ENCODE measurements around the gene ZNF57. TPM values are rescaled to one million over a fixed set of nuclear protein-coding genes. Genes with fewer than 3 reads are reported as not detected.
"Not testable (repeated sequence)": the region's sequence is repeated elsewhere in the genome, so short reads cannot be mapped to it uniquely, and the experiment has no call there.

The ZNF57 gene
- total RNA-seq (2014; rRNA removed; shearing (Covaris generic)), result 4.9 and 5.0 TPM in 2 replicates

DNA sequence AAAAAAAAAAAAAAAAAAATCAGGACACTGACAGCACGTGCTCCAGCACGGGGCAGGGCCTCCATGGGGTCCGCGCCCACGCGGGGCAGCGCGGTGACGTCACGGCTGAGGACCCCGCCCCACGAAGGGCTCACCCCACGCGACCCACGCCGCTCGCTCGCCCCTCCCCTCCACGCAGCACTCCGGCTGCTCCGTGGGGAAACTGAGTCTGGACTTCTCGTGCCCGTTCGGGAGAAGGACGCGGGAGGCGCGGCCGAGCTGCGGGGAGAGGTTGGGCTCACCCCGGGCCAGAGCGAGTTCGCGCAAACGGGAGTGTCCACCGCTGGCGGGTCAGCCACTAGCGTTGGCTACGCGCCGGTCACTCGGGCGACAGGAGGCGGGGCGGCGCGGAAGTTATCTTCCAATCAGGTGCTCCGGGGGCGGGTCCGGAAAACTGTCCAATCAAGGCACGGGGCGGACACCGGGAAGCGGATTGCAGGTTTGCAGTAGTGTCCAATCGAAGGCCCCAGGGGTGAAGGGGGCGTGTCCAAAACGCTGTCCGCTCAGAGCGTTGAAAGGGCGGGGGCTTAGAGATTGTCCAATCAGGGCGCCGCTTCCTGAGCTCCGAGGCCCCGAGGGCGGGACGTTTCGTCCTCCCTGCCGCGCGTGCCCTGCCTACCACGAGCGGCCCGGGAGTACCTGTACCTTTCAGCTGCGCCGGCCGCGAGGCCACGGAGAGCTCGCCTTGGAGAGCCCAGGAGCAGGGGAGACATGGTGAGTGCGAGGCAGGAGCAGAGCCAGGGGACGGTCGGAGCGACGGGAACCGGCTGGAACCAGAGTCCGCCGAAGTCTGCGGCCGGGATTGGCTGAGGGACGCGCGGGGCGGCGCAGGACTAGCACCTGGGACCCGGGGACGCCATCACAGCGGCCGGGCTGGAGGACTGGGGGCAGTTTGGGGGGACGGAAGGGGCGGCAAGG is at the start of gene ZNF57:
ZNF57 (plus strand) TSS at position 633 of the 957 bp plus-strand sequence; CDS start at position 751, 118 bp downstream.
- DNase-seq (ENCODE audit: low read depth), result peak; percentile 99

GRCh38 chr19:2852598-2852997 is 48.1 kb upstream of the ZNF57 start:
- DNase-seq (ENCODE audit: low read depth), result no peak

DNA sequence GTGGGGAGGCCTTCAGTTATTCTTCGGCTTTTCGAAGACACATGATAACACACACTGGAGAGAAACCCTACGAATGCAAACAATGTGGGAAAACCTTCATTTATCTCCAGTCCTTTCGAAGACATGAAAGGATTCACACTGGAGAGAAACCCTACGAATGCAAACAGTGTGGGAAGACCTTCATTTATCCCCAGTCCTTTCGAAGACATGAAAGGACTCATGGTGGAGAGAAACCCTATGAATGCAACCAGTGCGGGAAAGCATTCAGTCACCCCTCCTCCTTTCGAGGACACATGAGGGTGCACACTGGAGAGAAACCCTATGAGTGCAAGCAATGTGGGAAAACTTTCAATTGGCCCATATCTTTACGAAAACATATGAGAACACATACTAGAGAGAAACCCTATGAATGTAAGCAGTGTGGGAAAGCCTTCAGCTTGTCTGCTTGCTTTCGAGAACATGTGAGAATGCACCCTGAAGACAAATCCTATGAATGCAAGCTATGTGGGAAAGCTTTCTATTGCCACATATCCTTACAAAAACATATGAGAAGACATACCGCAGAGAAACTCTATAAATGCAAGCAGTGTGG is 47.6 kb upstream of the ZNF57 start:
- no peak for DNase-seq (ENCODE audit: low read depth)

DNA sequence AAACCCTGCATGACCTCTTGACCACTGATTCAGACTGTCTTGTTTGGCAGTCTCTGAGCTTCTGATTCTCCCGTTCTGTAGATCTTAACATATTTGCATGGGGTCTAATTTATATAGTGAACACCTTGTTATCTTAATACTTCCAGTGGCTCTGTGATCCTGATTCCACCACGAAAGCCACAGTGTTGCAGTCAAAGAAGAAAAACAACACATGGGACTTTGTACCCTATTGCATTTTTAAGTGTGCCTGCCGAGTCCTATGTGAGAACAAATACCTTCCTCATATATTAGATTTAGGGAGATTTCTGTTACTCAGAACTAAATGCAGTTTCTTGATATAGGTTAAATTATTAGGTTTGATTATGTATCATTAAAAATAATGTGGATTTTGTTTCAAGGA is 45.9 kb upstream of the ZNF57 start:
- DNase-seq (ENCODE audit: low read depth), result no peak

- DNase-seq (ENCODE audit: low read depth), result no peak
Measured at GRCh38 chr19:2856457-2857050, 44.2 kb upstream of the ZNF57 start.

DNA sequence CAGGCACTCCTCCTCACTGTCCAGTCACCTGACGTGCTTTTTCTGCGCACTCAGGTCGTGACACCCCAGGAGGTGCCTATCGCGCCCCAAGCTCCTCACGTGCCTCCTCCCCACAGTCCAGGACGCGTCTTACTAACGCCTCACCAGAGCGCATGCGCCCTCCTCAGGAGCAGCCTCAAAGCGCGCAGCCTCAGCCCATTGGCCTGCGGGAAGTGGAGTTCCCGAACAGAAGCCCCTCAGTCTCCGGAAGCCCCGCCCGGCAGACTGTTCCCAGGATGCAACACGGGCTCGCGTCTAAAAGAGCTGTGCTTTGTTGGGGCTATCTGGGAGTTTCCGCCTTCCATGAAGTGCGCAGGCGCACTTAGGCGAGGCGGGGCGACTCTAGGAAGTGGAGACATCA is 41.9 kb upstream of the ZNF57 start:
- no peak for DNase-seq (ENCODE audit: low read depth)

- peak; percentile 62 for DNase-seq (ENCODE audit: low read depth)
Measured at GRCh38 chr19:2863816-2864215, 36.9 kb upstream of the ZNF57 start.

- no peak for DNase-seq (ENCODE audit: low read depth)
Measured at GRCh38 chr19:2865334-2866100, 35.2 kb upstream of the ZNF57 start.

DNA sequence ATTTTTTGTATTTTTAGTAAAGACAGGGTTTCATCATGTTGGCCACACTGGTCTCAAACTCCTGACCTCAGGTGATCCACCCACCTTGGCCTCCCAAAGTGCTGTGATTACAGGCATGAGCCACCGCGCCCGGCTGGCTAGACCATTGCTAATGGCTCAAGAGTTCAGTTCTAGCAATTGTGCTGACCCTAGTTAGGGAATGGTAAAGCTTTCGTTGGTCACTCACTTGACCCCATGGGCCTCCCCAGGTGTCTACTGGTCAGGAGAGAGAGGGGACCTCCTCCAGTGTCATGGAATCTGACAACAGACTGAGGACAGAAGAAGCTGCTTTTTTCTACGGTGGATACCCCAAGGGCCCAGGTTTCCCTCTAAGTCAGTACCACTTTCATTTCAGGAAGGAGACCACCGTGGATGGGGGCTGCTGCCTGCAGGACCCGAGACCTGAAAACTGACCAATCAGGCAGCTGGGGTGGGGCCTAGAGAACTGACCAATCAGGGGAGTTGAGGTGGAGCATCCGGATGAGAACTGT is 34.2 kb upstream of the ZNF57 start:
- no peak for DNase-seq (ENCODE audit: low read depth)

- DNase-seq (ENCODE audit: low read depth), result peak; percentile 96
Measured at GRCh38 chr19:2867025-2867991, 33.4 kb upstream of the ZNF57 start, which contains the start of gene ZNF556. TSS of gene ZNF556 (plus strand) at chr19:2867335. CDS start at chr19:2867422, 87 bp downstream.

DNA sequence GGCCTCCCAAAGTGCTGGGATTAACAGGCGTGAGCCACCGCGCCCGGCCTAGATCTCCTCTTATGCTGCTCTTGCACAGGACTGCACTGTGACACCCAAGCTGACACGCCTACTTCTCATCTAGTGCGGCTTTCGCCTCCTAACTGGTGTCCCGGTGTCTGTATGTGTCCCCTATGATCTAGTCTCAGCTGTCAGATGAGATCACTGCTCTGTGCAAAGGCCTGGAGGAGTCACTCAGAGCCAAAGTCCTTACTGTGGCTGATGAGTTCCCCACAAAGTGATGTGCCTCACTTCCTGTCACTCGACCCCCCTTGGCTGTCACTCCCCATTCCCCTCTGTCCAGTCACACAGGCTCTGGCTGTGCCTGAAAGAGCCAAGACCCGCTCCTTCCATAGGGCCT is 31.1 kb upstream of the ZNF57 start:
- peak; percentile 24 for DNase-seq (ENCODE audit: low read depth)

DNA sequence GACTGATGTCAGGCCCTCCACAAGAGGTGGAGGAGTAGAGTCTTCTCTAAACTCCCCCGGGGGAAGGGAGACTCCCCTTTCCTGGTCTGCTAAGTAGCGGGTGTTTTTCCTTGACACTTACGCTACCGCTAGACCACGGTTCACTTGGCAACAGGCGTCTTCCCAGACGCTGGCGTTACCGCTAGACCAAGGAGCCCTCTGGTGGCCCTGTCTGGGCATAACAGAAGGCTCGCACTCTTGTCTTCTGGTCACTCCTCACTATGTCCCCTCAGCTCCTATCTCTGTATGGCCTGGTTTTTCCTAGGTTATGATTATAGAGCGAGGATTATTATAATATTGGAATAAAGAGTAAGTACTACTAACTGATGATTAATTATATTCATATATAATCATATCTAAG is 28.6 kb upstream of the ZNF57 start:
- peak; percentile 49 for DNase-seq (ENCODE audit: low read depth)

- DNase-seq (ENCODE audit: low read depth), result no peak
Measured at GRCh38 chr19:2877398-2878331, 23.1 kb upstream of the ZNF57 start.

GRCh38 chr19:2883686-2884439 is 16.9 kb upstream of the ZNF57 start:
- peak; percentile 29 for DNase-seq (ENCODE audit: low read depth)

GRCh38 chr19:2885736-2886135 is 15.0 kb upstream of the ZNF57 start:
- DNase-seq (ENCODE audit: low read depth), result no peak

- DNase-seq (ENCODE audit: low read depth), result peak; percentile 77
Measured at GRCh38 chr19:2887391-2887914, 13.3 kb upstream of the ZNF57 start.

- DNase-seq (ENCODE audit: low read depth), result no peak
Measured at GRCh38 chr19:2888731-2889224, 11.9 kb upstream of the ZNF57 start.

DNA sequence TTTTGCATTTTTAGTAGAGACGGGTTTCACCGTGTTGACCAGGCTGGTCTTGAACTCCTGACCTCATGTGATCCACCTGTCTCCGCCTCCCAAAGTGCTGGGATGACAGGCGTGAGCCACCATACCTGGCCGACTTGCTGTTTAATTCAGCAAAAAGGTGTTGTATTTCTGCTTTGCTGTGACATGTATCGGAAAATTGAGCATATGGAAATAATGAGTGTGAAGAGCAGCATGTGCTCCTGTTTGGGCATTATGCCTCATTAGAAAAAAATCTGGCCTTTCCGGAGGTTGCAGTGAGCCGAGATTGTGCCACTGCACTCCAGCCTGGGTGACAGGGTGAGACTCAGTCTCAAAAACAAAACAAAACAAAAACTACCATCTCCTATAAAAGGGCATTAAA is 10.2 kb upstream of the ZNF57 start:
- not testable (repeated sequence) for DNase-seq (ENCODE audit: low read depth)
